GM18508 (cell line): ENCODE data around the gene MEAF6.
"Not testable (repeated sequence)": the region's sequence is repeated elsewhere in the genome, so short reads cannot be mapped to it uniquely, and the experiment has no call there.

Source experiments
- ATAC-seq: cut with Tn5 transposase; IDR thresholded peaks from one replicate; pipeline ENCODE4 v1.9.1; 2021; ENCODE audit warnings: moderate number of reproducible peaks; ENCODE audit not compliant: insufficient read depth, unreplicated experiment

Gene MEAF6

GRCh38 chr1:37532418-37533156 is 18.0 kb upstream of the MEAF6 start:
- ATAC-seq, result not testable (repeated sequence)

- not testable (repeated sequence) for ATAC-seq
Measured at GRCh38 chr1:37529888-37530287, 15.3 kb upstream of the MEAF6 start.

DNA sequence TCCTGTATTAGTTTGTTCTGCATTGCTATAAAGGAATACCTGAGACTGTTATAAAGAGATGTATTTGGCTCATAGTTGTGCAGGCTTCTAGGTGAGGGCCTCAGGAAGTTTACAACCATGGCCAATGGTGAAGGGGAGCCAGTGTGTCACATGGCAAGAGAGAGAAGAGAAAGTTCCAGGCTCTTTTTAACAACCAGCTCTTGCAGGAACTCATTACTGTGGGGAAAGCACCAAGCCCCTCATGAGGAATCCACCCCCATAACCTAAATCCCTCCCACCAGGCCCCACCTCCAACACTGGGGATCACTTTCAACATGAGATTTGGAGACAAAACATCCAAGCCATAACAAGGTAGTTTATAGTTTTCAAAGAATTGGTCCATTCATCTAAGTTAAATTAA is 5.0 kb upstream of the MEAF6 start:
- ATAC-seq, result no peak

- not testable (repeated sequence) for ATAC-seq
Measured at GRCh38 chr1:37518929-37519328, 4.4 kb upstream of the MEAF6 start.

DNA sequence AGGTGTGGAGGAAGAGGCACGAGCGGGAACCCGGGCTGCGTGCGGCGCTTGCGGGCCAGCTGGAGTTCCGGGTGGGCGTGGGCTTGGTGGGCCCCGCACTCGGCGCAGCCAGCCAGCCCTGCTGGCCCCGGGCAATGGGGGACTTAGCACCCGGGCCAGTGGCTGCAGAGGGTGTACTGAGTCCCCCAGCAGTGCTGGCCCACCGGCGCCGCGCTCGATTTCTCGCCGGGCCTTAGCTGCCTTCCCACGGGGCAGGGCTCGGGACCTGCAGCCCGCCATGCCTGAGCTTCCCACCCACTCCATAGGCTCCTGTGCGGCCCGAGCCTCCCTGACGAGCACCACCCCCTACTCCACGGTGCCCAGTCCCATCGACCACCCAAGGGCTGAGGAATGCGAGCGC is 3.7 kb upstream of the MEAF6 start:
- not testable (repeated sequence) for ATAC-seq

DNA sequence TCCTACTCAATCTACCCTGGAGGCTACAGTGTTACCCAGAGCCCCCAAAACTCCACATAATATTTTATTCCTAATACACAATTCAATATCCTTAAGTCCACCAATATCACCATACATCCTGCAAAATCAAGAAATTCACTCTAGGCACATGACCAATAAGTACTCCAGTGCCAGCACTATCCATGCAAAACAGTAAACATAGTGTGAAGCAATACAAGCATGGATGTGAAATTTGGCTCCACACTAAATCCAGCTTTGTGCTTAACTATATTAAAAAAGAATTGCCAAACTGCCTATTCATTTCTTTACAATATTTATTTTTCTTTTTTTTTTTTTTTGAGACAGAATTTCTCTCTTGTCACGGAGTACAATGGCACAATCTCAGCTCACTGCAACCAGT is 3.0 kb upstream of the MEAF6 start:
- ATAC-seq, result no peak

- no peak for ATAC-seq
Measured at GRCh38 chr1:37515185-37516034, 844 bp upstream of the MEAF6 start.

GRCh38 chr1:37513795-37514349 is 694 bp downstream of the MEAF6 start:
- ATAC-seq, result no peak

DNA sequence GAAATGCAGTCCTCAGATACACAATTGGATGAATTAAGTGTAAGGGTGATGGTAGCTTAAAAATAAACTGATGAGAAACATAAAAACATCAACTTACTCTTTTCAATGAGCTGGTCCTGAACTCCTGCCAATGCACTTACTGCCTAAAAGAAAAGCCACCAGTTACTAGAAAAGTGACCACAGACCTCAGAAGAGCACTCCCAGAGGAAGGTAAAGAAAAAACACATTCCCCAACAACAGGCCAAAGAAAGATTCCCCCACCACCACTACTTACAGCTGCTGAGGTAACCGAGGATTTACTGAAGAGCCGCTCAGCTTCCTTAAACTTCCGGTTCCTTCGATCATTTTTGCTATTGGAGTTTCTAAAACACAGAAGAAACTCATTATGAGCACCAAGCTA is 5.4 kb downstream of the MEAF6 start:
- no peak for ATAC-seq

GRCh38 chr1:37506740-37507139 is 7.8 kb downstream of the MEAF6 start:
- ATAC-seq, result no peak

DNA sequence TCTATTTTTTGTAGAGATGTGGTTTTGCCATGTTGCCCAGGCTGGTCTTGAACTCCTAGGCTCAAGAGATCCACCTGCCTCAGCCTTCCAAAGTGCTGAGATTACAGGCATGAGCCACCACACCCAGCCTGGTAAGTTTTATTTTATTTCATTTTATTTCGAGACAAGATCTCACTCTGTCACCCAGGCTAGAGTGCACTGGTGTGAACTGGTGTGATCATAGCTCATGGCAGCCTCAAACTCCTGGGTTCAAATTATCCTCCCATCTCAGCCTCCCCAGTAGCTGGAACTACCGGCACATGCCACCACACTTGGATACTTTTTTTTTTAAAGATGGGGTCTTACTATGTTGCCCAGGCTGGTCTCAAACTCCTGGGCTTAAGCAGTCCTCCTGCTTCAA is 11.8 kb downstream of the MEAF6 start:
- ATAC-seq, result not testable (repeated sequence)

GRCh38 chr1:37502104-37502503 is 12.5 kb downstream of the MEAF6 start:
- no peak for ATAC-seq

DNA sequence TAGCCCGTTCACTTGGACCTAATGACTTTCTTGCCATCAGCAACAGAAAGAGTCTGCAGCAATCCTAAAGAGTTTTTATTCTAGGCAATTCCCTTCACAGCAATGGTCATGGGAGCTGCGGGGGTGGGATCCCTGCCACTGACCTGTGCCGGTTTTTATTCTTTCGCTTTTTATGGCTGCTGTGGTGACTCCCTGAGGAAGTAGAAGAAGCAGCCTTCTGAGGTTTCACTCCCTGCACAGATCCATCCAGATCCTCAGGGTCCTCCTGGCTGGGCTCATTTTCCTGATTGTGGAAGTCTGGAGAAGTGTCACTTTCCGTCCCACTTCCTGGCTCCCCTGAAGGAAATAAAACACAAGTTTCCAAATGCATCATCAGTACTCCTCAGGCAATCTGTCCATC is 12.9 kb downstream of the MEAF6 start:
- no peak for ATAC-seq

GRCh38 chr1:37498872-37499617 is 15.5 kb downstream of the MEAF6 start:
- ATAC-seq, result no peak

DNA sequence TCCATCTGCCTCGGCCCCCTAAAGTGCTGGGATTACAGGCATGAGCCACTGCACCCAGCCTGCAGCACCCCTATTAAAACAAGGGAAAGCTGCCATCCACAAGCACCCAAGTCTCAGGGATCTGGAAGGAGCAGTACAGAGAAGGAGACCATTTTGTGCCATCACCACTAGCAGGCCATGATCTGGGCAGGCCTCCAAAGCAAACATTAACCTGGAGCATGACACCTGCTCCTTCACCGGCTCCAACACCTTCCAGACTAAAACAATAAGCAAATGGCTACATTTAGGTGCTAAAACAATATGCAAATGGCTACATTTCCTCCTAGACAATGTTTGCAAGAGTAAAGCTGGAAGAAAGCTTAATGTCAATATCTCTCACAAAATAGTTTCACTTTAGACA is 16.7 kb downstream of the MEAF6 start:
- no peak for ATAC-seq

DNA sequence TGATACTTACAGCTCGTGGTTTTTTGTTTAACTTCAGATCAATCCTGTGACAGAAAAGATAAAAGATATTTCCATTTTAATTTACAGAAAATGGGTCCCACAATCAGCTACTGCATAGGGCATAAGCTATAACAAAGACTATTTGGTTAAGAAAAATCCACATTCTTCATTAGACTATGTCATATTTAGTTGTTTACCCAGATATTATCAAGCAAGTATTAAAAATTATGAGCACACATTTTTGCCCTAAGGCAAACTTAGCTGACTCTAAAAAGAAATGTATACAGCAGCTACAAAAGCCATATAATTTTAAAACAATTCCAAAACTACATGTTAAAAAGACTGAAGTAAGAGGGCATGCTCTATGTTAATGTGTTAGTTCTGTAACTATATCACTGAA is 18.7 kb downstream of the MEAF6 start:
- no peak for ATAC-seq

DNA sequence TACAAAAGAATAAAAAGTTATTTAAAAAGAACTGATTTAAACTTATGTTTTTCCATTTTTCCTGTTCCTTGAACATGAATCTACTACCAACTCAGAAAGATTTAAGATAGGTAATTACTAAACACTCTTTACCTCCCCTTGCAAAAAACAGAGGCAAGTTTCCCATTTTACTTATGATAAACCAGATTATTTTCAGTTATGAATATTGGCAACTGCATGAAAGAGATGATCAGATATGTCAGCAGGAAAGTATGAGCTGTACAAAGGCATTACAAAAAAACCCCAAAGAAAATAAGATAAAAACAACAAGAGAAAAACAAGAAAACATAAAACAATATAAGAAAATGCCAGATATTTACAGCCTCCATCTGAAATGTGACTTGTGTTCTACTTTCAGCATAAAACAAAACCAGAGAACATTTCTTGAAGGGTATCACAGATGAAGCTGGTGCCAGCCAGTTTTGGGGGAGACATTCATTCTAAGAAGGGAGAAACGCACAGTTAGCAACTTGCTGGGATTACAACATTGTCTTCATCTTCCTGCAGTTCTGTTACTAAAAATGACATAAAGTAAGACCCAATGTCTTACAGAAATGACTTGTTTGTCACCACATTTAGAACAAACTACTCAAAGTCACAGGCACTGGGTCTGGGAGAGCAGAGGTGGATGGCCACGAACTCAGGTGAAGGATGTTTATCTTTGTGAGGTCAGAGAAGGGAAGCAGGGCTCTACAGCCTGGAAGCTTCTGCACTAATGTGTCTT is 21.0 kb downstream of the MEAF6 start:
- ATAC-seq, result no peak

- ATAC-seq, result no peak
Measured at GRCh38 chr1:37487619-37487984, 27.0 kb downstream of the MEAF6 start.

DNA sequence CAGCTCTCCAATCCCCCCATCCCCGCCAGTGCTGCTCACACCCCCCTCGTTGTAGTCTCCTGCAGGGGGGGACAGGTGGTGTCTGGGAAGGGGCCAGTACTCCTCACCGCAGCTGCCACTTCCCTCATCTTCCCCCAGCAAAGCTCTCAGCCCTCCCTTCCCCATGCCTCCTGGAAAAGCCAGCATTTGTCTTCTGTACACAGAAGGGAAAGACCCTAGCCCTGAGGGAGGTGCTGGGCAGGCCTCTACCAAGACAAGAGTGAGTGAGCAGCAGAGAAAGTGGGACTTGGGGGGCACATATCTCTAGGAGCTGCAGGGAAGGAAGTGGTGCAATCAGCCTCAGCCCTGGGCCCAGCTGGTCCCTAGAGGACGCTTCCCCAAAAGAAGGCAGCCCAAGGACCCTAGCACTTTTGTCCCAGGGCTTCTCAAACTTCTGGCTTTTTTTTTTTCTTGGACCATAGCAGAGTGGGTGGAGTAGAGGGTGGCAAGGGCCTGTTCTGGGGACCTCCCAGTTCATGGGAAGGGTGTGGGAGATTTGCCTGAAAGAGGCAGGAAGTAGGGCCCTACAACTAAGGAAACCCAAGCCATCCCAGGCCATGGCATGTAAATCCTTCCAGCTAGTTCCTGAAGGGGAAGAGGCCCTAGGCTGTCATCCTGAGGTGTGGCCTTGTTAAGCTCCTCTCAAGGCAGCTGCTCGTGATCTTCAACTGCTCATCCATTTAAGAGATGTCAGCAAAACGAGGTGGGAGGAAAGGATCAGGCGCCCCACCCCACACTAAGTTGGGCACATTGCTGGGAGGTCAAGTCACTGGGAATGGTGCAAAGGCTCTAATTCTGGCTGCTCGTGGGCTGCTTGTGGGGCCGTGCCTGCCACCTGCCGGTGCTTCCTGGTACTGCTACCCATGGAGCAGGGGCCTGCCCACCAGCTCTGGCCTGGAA is 27.6 kb downstream of the MEAF6 start:
- no peak for ATAC-seq
